OCI-LY1 (cell line): ENCODE measurements around the gene STMND1.

Source experiments
- H2AFZ ChIP-seq: fragments of 200-600 bp; sonication (generic), shearing (Covaris generic); 2 replicates; pipeline ENCODE4 v1.6.0; 2014; ENCODE audit warnings: antibody characterized with exemption, mild to moderate bottlenecking, low read length
- H3F3A ChIP-seq: fragments of 200-600 bp; sonication (generic), shearing (Covaris generic); 2 replicates; pipeline ENCODE4 v1.6.0; 2014; ENCODE audit warnings: mild to moderate bottlenecking, antibody characterized with exemption, low read length, moderate library complexity; ENCODE audit not compliant: insufficient read depth
- H3K27ac ChIP-seq: fragments of 200-600 bp; sonication (generic); 2 replicates; pipeline ENCODE4 v1.5.1; 2014; ENCODE audit warnings: low read length, mixed run types, mild to moderate bottlenecking, low read depth; ENCODE audit not compliant: poor library complexity, severe bottlenecking
- H3K27me3 ChIP-seq: fragments of 200-600 bp; sonication (generic); 2 replicates; pipeline ENCODE4 v1.6.0; 2014; ENCODE audit warnings: antibody characterized with exemption, mild to moderate bottlenecking, low read length, moderate library complexity; ENCODE audit not compliant: insufficient read depth
- H3K36me3 ChIP-seq: fragments of 200-600 bp; sonication (generic); 2 replicates; pipeline ENCODE4 v1.6.1; 2014; ENCODE audit warnings: mild to moderate bottlenecking, antibody characterized with exemption, low read length, moderate library complexity, mixed read lengths; ENCODE audit not compliant: insufficient read depth
- H3K4me1 ChIP-seq: fragments of 200-600 bp; sonication (generic); 2 replicates; pipeline ENCODE4 v1.5.1; 2014; ENCODE audit warnings: mild to moderate bottlenecking, low read length, moderate library complexity; ENCODE audit not compliant: insufficient read depth, severe bottlenecking
- H3K4me2 ChIP-seq: fragments of 200-600 bp; sonication (generic), shearing (Covaris generic); 2 replicates; pipeline ENCODE4 v1.6.1; 2014; ENCODE audit warnings: low read length
- H3K4me3 ChIP-seq: fragments of 200-600 bp; sonication (generic); 2 replicates; pipeline ENCODE4 v1.5.1; 2014; ENCODE audit warnings: low read length, low read depth, mild to moderate bottlenecking, mixed read lengths; ENCODE audit not compliant: poor library complexity, severe bottlenecking
- H3K79me2 ChIP-seq: fragments of 200-600 bp; shearing (Covaris generic); 2 replicates; pipeline ENCODE4 v1.6.1; 2016; ENCODE audit warnings: mixed run types, low read length, mixed read lengths; ENCODE audit not compliant: insufficient read depth
- H3K9ac ChIP-seq: fragments of 200-600 bp; sonication (generic), shearing (Covaris generic); 2 replicates; pipeline ENCODE4 v1.6.1; 2014; ENCODE audit warnings: mild to moderate bottlenecking, low read length, mixed read lengths
- H3K9me2 ChIP-seq: fragments of 200-600 bp; sonication (generic), shearing (Covaris generic); 2 replicates; pipeline ENCODE4 v1.6.1; 2014; ENCODE audit warnings: low read depth, mild to moderate bottlenecking, low read length, mixed read lengths
- H3K9me3 ChIP-seq: fragments of 200-600 bp; shearing (Covaris generic); 2 replicates; pipeline ENCODE4 v1.6.1; 2014; ENCODE audit warnings: low read length, mixed read lengths
- H4K20me1 ChIP-seq: fragments of 200-600 bp; sonication (generic), shearing (Covaris generic); 2 replicates; pipeline ENCODE4 v1.6.0; 2016; ENCODE audit warnings: mild to moderate bottlenecking, low read length; ENCODE audit not compliant: insufficient read depth
- CTCF ChIP-seq: fragments of 200-600 bp; sonication (generic), shearing (Covaris generic); IDR thresholded peaks from 2 replicates; pipeline ENCODE4 v1.5.1; 2017; ENCODE audit warnings: mild to moderate bottlenecking, antibody characterized with exemption, low read length, moderate library complexity, mixed read lengths
- EZH2 ChIP-seq: fragments of 200-600 bp; sonication (generic), shearing (Covaris generic); IDR thresholded peaks from 2 replicates; pipeline ENCODE4 v1.8.0; 2017; ENCODE audit warnings: borderline replicate concordance, mixed run types, mild to moderate bottlenecking, antibody characterized with exemption, low read length, moderate library complexity, mixed read lengths

The STMND1 gene

GRCh38 chr6:17096096-17096495, 5.8 kb upstream of the STMND1 start:
- Histone ChIP-seq H3K9me2 (no peaks in the 10 kb centered on the region), H3K4me1 (no peaks in the 10 kb centered on the region), H3K79me2 (no peaks in the 10 kb centered on the region), H3K4me2 (no peak overlapping the region), H3F3A (no peaks in the 10 kb centered on the region), H2AFZ (no peak overlapping the region), H3K27me3 (no peaks in the 10 kb centered on the region), H3K4me3 (no peak overlapping the region), H3K9ac (no peak overlapping the region), H3K36me3 (no peaks in the 10 kb centered on the region), H4K20me1 (no peaks in the 10 kb centered on the region), H3K27ac (no peak overlapping the region), H3K9me3 (no peaks in the 10 kb centered on the region)
- TF ChIP-seq EZH2 (no peak), CTCF (no peak)

DNA sequence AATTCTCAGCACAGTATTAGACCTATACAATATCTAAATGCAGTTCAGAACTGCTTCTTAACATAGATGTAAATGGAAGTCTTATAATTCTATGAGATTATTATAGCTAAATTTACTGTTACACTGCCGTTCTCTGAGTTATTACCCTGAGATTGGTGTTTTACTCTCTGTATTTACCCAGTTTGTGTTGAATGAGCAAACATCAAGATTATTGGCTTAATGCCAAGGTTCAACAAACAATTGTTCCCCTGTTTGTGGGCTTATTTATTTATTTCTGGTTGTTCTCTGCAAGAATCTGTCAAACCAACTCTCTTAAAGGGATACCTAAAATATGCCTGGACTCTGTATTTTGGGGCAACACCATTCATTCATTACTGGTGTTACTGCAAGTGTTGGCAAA, 5.2 kb upstream of the STMND1 start:
- Histone ChIP-seq H3K9me2 (no peaks in the 10 kb centered on the region), H3K36me3 (no peaks in the 10 kb centered on the region), H4K20me1 (no peaks in the 10 kb centered on the region), H3K4me2 (no peak overlapping the region), H3K4me3 (no peak overlapping the region), H3K27ac (no peak overlapping the region), H3F3A (no peaks in the 10 kb centered on the region), H3K9me3 (no peaks in the 10 kb centered on the region), H3K4me1 (no peaks in the 10 kb centered on the region), H3K27me3 (no peaks in the 10 kb centered on the region), H2AFZ (no peak overlapping the region), H3K79me2 (no peaks in the 10 kb centered on the region), H3K9ac (no peak overlapping the region)
- no peak for TF ChIP-seq CTCF
- no peak for TF ChIP-seq EZH2

DNA sequence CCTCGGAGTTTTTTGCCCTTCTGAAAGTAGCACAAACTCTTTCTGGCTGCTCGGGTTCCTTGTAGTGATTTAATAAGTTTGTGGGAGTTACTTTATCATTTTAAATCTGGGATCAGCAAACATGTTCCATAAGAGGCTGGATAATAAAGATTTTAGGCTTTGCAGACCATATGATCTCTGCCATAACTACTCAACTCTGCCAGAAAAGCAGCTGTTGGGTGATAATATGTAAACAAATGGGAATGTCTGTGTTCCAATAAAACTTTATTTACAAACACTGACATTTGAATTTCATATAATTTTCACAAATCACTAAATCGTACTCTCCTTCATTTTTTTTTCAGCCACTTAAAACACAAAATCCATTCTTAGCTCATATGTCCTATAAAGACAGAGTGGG, 3.9 kb upstream of the STMND1 start:
- Histone ChIP-seq H3K4me2 (no peak overlapping the region), H3K9ac (no peak overlapping the region), H3K79me2 (no peaks in the 10 kb centered on the region), H3K27ac (no peak overlapping the region), H3K4me3 (no peak overlapping the region), H3K4me1 (no peaks in the 10 kb centered on the region), H2AFZ (no peak overlapping the region), H3K27me3 (no peaks in the 10 kb centered on the region), H4K20me1 (no peaks in the 10 kb centered on the region), H3K9me3 (no peaks in the 10 kb centered on the region), H3K9me2 (no peaks in the 10 kb centered on the region), H3F3A (no peaks in the 10 kb centered on the region), H3K36me3 (no peaks in the 10 kb centered on the region)
- TF ChIP-seq CTCF = no peak
- no peak for TF ChIP-seq EZH2
